Loucy (cell line): ENCODE results near the gene SMIM22.

Experiments used
- H2AFZ ChIP-seq: fragments of 200-600 bp; sonication (generic); 2 replicates; pipeline ENCODE4 v1.6.0; 2016; ENCODE audit warnings: antibody characterized with exemption, mild to moderate bottlenecking, low read length, moderate library complexity
- H3F3A ChIP-seq: fragments of 200-600 bp; 2 replicates; pipeline ENCODE4 v1.6.0; 2016; ENCODE audit warnings: antibody characterized with exemption, low read depth, mild to moderate bottlenecking
- H3K27me3 ChIP-seq: fragments of 200-600 bp; sonication (generic); 2 replicates; pipeline ENCODE4 v1.6.1; 2014; ENCODE audit warnings: low read length, mild to moderate bottlenecking; ENCODE audit not compliant: insufficient read depth, poor library complexity, severe bottlenecking
- H3K36me3 ChIP-seq: fragments of 200-600 bp; sonication (generic); 2 replicates; pipeline ENCODE4 v1.6.1; 2016; ENCODE audit warnings: low read length; ENCODE audit not compliant: insufficient read depth
- H3K4me1 ChIP-seq: fragments of 200-600 bp; sonication (generic); 2 replicates; pipeline ENCODE4 v1.5.1; 2014; ENCODE audit warnings: low read length, mild to moderate bottlenecking; ENCODE audit not compliant: insufficient read depth, poor library complexity, severe bottlenecking
- H3K4me2 ChIP-seq: fragments of 200-600 bp; sonication (generic); 2 replicates; pipeline ENCODE4 v1.6.0; 2014; ENCODE audit warnings: antibody characterized with exemption, low read length, low read depth, mild to moderate bottlenecking; ENCODE audit not compliant: poor library complexity, severe bottlenecking
- H3K4me3 ChIP-seq: fragments of 200-600 bp; sonication (generic); 2 replicates; pipeline ENCODE4 v1.5.1; 2014; ENCODE audit warnings: low read length, mild to moderate bottlenecking, mixed read lengths; ENCODE audit not compliant: poor library complexity, severe bottlenecking
- H3K79me2 ChIP-seq: fragments of 200-600 bp; sonication (generic); 2 replicates; pipeline ENCODE4 v1.6.1; 2014; ENCODE audit warnings: low read length; ENCODE audit not compliant: insufficient read depth
- H3K9ac ChIP-seq: fragments of 200-600 bp; sonication (generic); 2 replicates; pipeline ENCODE4 v1.6.0; 2014; ENCODE audit warnings: mild to moderate bottlenecking, low read depth, low read length, moderate library complexity; ENCODE audit not compliant: poor library complexity, severe bottlenecking
- H3K9me2 ChIP-seq: fragments of 200-600 bp; sonication (generic); replicated peaks from 2 replicates; pipeline ENCODE4 v1.6.1; 2016; ENCODE audit warnings: low read depth, low read length, mixed read lengths
- H3K9me3 ChIP-seq: fragments of 200-600 bp; sonication (generic); 2 replicates; pipeline ENCODE4 v1.6.1; 2014; ENCODE audit warnings: mild to moderate bottlenecking, antibody characterized with exemption, low read length, low read depth; ENCODE audit not compliant: insufficient read depth
- H4K20me1 ChIP-seq: fragments of 200-600 bp; sonication (generic); 2 replicates; pipeline ENCODE4 v1.6.0; 2014; ENCODE audit warnings: antibody characterized with exemption, low read length, mild to moderate bottlenecking; ENCODE audit not compliant: insufficient read depth, poor library complexity, severe bottlenecking
- CTCF ChIP-seq: fragments of 200-600 bp; sonication (generic); conservative IDR thresholded peaks from 2 replicates; pipeline ENCODE4 v1.5.1; 2014; ENCODE audit warnings: mild to moderate bottlenecking, antibody characterized with exemption, low read length
- EZH2phosphoT487 ChIP-seq: fragments of 200-600 bp; IDR thresholded peaks from 2 replicates; pipeline ENCODE4 v1.6.1; 2018; ENCODE audit warnings: antibody characterized with exemption, mild to moderate bottlenecking, moderate library complexity, borderline replicate concordance

Gene SMIM22

GRCh38 chr16:4798456-4798855 is 3.3 kb downstream of the SMIM22 start:
- no peak overlapping the region for H3K4me2 ChIP-seq
- H4K20me1 ChIP-seq = no peaks in the 10 kb centered on the region
- no peak overlapping the region for H2AFZ ChIP-seq

GRCh38 chr16:4799171-4799855 is 4.1 kb downstream of the SMIM22 start:
- Histone ChIP-seq H3K9me2 (no peaks in the 10 kb centered on the region), H3K36me3 (no peaks in the 10 kb centered on the region), H3K4me1 (no peaks in the 10 kb centered on the region), H3K4me3 (no peak overlapping the region), H3K9ac (no peak overlapping the region), H3K27me3 (no peaks in the 10 kb centered on the region), H4K20me1 (no peaks in the 10 kb centered on the region), H2AFZ (no peak overlapping the region), H3K79me2 (no peaks in the 10 kb centered on the region), H3K9me3 (no peaks in the 10 kb centered on the region), H3F3A (no peaks in the 10 kb centered on the region), H3K4me2 (no peak overlapping the region)
- no peak for TF ChIP-seq EZH2phosphoT487
- TF ChIP-seq CTCF = no peak

More at GRCh38 chr16:4798456-4798855, 3.3 kb downstream of the SMIM22 start:
- Histone ChIP-seq H3K9me3 (no peaks in the 10 kb centered on the region), H3K9me2 (no peaks in the 10 kb centered on the region), H3K27me3 (no peaks in the 10 kb centered on the region), H3K4me1 (no peaks in the 10 kb centered on the region), H3K36me3 (no peaks in the 10 kb centered on the region), H3K79me2 (no peaks in the 10 kb centered on the region), H3K9ac (no peak overlapping the region), H3F3A (no peaks in the 10 kb centered on the region), H3K4me3 (no peak overlapping the region)
- TF ChIP-seq EZH2phosphoT487 (no peak), CTCF (no peak)

GRCh38 chr16:4800290-4801041 is 5.3 kb downstream of the SMIM22 start:
- H3K27me3 ChIP-seq = no peaks in the 10 kb centered on the region
- no peaks in the 10 kb centered on the region for H3K9me3 ChIP-seq
- H3F3A ChIP-seq = no peaks in the 10 kb centered on the region
- H3K9me2 ChIP-seq = no peaks in the 10 kb centered on the region
- H2AFZ ChIP-seq = no peak overlapping the region
- no peaks in the 10 kb centered on the region for H3K4me1 ChIP-seq
- no peak overlapping the region for H3K9ac ChIP-seq
- H3K4me2 ChIP-seq = no peak overlapping the region
- no peak overlapping the region for H3K4me3 ChIP-seq
- TF ChIP-seq EZH2phosphoT487 = no peak
- no peak for TF ChIP-seq CTCF
- no peaks in the 10 kb centered on the region for H3K79me2 ChIP-seq
- H3K36me3 ChIP-seq = no peaks in the 10 kb centered on the region; the same call in 1 of the 2 replicates
- no peaks in the 10 kb centered on the region for H4K20me1 ChIP-seq
